ENCODE data around the gene CHAF1A.

CHAF1A gene

DNA sequence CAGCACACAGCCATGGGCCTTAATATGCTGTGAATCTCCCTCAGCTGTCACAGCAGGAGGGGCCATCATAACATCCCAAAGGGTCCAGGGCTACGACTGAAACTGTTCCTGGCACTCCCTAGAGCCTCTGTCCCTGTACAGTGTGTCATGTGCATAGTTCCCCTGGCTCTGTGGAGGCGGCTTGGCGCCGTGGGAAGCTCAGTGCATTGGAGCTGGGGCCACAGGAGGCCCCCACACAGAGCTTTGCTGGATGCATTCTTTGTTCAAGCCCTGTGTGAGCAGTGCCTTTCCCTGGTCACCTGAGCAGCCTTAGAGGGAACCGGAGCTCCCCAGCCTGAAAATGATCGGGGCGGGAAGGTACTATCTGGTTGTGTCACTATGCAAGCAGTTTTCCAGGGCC is 33.8 kb downstream of the CHAF1A start:
- Histone ChIP-seq H3K4me1 (ENCODE audit: control insufficient read depth, insufficient read depth, low read length) (no peaks in the 10 kb centered on the region), H3K9me3 (ENCODE audit: control insufficient read depth, low read length) (no peaks in the 10 kb centered on the region), H3K36me3 (ENCODE audit: control insufficient read depth, insufficient read depth, low read length, severe bottlenecking) (peaks cover 20% of the 10 kb centered on the region), H3K4me3 (ENCODE audit: low read length) (no peak overlapping the region), H3K27me3 (replicated peaks; ENCODE audit: control insufficient read depth, insufficient read depth, low read length) (no peaks in the 10 kb centered on the region), H3K9ac (ENCODE audit: low read length) (no peak overlapping the region)
- DNase-seq (ENCODE audit: low read depth) = no peak

DNA sequence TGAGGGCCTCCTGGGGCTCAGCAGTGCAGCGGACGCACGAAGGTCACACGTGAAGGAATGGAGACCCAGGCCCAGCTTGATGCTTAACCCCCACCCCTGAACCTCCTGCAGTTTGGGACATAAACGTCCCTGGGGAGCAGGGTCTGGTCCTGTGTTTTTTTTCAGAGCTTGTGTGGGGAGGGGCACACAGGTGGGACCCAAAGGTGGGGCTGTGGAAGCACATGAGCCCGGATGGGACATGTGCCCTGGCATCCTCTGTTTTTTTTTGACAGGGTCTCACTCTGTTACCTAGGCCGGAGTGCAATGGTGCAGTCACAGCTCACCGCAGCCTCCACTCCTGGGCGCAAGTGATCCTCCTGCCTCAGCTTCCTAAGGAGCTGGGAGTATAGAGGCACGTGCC is 34.7 kb downstream of the CHAF1A start:
- DNase-seq (ENCODE audit: low read depth) = no peak
- Histone ChIP-seq H3K9ac (ENCODE audit: low read length) (no peak overlapping the region), H3K36me3 (ENCODE audit: control insufficient read depth, insufficient read depth, low read length, severe bottlenecking) (peaks cover 14% of the 10 kb centered on the region), H3K4me1 (ENCODE audit: control insufficient read depth, insufficient read depth, low read length) (no peaks in the 10 kb centered on the region), H3K4me3 (ENCODE audit: low read length) (no peak overlapping the region), H3K27me3 (replicated peaks; ENCODE audit: control insufficient read depth, insufficient read depth, low read length) (no peaks in the 10 kb centered on the region), H3K9me3 (ENCODE audit: control insufficient read depth, low read length) (no peaks in the 10 kb centered on the region)

DNA sequence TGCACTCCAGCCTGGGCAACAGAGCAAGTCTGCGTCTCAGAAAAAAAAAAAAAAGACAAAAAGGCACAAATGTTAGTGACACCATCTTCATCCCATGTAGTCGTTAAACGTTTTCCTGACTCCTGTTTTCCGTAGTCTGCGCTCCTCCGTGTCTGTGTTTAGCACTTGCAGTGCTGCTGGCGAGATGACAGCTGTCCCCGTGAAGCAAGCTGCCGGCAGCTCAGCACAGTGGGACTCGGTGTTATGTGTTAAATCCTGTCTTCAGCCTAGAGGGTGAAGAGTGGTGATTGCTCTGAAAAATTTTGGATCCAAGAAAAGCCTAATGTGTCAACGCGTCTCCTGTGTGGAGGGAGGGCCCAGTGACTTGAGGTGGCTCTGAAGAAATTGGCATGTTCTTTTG is 36.8 kb downstream of the CHAF1A start:
- no peaks in the 10 kb centered on the region for H3K4me1 ChIP-seq (ENCODE audit: control insufficient read depth, insufficient read depth, low read length)
- H3K27me3 ChIP-seq (replicated peaks; ENCODE audit: control insufficient read depth, insufficient read depth, low read length) = no peaks in the 10 kb centered on the region
- H3K9ac ChIP-seq (ENCODE audit: low read length) = no peak overlapping the region
- H3K4me3 ChIP-seq (ENCODE audit: low read length) = no peak overlapping the region
- DNase-seq (ENCODE audit: low read depth) = no peak
- H3K9me3 ChIP-seq (ENCODE audit: control insufficient read depth, low read length) = no peaks in the 10 kb centered on the region
- peaks cover 3% of the 10 kb centered on the region for H3K36me3 ChIP-seq (ENCODE audit: control insufficient read depth, insufficient read depth, low read length, severe bottlenecking)

DNA sequence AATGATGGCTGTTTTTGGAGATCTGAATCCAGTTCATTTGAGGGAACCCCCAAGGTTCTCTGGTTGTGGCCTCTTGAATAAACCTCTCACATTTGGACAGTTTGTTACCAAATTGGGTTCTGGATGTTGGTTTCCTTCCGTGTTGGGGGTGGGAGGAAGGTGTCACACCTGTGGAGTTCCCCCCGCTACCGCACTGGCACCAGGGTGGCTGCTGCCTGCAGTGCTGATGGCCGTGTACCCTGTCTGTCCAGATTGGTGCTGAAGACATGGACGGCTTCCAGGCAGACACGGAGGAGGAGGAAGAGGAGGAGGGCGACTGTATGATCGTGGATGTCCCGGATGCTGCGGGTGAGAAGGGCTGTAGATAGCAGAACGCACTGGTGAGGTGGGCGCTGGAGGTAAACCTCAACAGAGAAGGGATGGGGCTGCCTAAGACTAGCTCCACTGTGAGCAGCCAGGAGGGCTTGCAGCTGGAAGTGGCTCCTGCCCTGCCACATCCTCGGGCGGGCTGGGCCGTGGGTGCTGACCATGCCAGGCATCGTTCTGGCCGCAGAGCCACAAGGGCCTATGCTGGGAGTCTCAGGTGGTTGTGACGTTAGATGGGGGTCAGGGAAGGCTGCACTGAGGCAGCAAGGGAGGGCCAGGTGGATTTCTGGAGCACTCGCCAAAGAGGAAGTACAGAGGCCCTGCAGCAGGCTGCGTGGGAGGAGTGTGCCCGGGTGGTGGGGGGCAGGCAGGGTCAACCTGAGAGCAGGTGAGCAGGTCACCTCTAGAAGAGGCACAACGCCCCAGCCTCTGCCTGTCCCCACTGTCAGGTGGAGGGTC is 39.8 kb downstream of the CHAF1A start:
- no peak for DNase-seq (ENCODE audit: low read depth)
- Histone ChIP-seq H3K27me3 (replicated peaks; ENCODE audit: control insufficient read depth, insufficient read depth, low read length) (no peaks in the 10 kb centered on the region), H3K36me3 (ENCODE audit: control insufficient read depth, insufficient read depth, low read length, severe bottlenecking) (peaks cover 28% of the 10 kb centered on the region), H3K4me1 (ENCODE audit: control insufficient read depth, insufficient read depth, low read length) (peaks cover 12% of the 10 kb centered on the region), H3K4me3 (ENCODE audit: low read length) (no peak overlapping the region), H3K9ac (ENCODE audit: low read length) (no peak overlapping the region), H3K9me3 (ENCODE audit: control insufficient read depth, low read length) (no peaks in the 10 kb centered on the region)

DNA sequence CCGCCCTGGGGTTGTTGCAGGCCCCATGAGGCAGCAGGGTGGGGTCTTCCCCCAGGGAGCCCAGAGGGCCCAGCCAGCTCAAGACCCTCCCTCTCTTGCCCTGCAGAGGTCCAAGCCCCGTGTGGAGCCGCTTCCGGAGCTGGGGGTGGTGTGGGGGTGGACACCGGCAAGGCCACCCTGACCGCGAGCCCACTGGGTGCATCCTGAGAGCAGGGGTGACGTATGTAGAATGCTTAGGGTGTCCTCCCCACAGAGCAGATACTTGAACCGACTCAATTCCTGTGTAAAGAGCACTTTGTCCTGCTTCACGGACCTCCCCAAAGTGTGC is 40.3 kb downstream of the CHAF1A start:
- peaks cover 12% of the 10 kb centered on the region for H3K4me1 ChIP-seq (ENCODE audit: control insufficient read depth, insufficient read depth, low read length)
- H3K9me3 ChIP-seq (ENCODE audit: control insufficient read depth, low read length) = no peaks in the 10 kb centered on the region
- H3K36me3 ChIP-seq (ENCODE audit: control insufficient read depth, insufficient read depth, low read length, severe bottlenecking) = peaks cover 34% of the 10 kb centered on the region
- no peak for DNase-seq (ENCODE audit: low read depth)
- H3K4me3 ChIP-seq (ENCODE audit: low read length) = no peak overlapping the region
- no peak overlapping the region for H3K9ac ChIP-seq (ENCODE audit: low read length)
- H3K27me3 ChIP-seq (replicated peaks; ENCODE audit: control insufficient read depth, insufficient read depth, low read length) = no peaks in the 10 kb centered on the region

DNA sequence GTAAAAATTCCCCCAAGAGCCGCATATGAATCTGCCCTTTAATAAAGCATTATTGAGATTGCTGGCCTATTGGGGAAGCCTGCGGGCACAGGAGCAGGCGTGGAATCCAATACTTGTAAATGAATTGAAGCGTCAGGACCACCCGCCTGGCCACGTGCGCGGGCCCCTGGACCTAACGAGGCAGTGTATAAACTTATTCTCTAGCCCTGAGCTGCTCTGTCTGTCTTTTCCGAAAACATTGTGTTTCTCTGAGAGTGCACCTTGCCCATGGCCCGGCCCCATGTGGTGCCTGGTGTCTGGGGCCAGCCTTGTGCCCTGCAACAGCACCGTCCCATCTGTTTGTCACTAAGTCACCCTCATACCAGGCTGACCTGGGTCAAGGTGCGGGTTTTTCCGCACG is 40.7 kb downstream of the CHAF1A start:
- DNase-seq (ENCODE audit: low read depth) = no peak
- Histone ChIP-seq H3K4me1 (ENCODE audit: control insufficient read depth, insufficient read depth, low read length) (peaks cover 12% of the 10 kb centered on the region), H3K27me3 (replicated peaks; ENCODE audit: control insufficient read depth, insufficient read depth, low read length) (no peaks in the 10 kb centered on the region), H3K9me3 (ENCODE audit: control insufficient read depth, low read length) (no peaks in the 10 kb centered on the region), H3K4me3 (ENCODE audit: low read length) (no peak overlapping the region), H3K36me3 (ENCODE audit: control insufficient read depth, insufficient read depth, low read length, severe bottlenecking) (peaks cover 38% of the 10 kb centered on the region), H3K9ac (ENCODE audit: low read length) (no peak overlapping the region)

DNA sequence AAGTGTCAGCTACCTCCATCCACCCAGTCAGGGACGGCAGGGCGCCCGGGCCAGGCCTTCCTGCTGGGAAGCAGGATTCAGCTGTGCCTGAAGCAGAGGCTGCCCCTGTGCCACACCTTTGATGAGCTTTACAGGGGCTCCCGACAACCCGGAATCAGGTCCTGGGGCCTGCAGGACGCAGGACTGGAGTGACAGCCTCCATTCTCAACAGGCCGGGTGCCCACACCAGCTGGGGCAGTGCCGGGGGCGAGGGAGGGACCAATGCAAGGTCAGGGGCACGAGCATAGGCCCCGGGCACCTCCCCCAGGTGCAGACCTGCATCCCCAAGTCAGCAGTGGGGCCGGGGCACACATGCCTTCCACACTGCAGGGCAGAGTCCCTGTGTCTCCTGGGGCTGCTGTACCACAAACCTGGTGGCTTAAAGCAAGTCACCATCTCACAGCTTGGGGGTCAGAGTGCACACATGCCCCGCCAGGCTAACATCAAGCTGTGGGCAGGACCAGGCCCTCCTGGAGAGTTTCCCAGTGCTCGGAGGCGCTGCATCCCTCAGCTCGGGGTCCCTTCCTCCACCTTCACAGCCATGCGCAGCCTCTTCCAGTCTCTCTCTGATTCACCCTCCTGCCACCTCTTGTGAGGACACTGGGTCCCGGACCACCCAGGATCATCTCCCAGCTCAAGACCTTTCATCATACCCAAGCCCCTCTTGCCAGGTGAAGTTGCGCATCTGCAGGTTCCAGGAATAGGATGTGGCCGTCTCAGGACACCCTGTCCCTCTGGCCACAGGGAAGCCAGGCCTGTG is 41.7 kb downstream of the CHAF1A start:
- Histone ChIP-seq H3K4me3 (ENCODE audit: low read length) (no peak overlapping the region), H3K4me1 (ENCODE audit: control insufficient read depth, insufficient read depth, low read length) (peaks cover 12% of the 10 kb centered on the region), H3K9me3 (ENCODE audit: control insufficient read depth, low read length) (no peaks in the 10 kb centered on the region), H3K36me3 (ENCODE audit: control insufficient read depth, insufficient read depth, low read length, severe bottlenecking) (peaks cover 48% of the 10 kb centered on the region), H3K27me3 (replicated peaks; ENCODE audit: control insufficient read depth, insufficient read depth, low read length) (no peaks in the 10 kb centered on the region), H3K9ac (ENCODE audit: low read length) (no peak overlapping the region)
- DNase-seq (ENCODE audit: low read depth) = no peak

DNA sequence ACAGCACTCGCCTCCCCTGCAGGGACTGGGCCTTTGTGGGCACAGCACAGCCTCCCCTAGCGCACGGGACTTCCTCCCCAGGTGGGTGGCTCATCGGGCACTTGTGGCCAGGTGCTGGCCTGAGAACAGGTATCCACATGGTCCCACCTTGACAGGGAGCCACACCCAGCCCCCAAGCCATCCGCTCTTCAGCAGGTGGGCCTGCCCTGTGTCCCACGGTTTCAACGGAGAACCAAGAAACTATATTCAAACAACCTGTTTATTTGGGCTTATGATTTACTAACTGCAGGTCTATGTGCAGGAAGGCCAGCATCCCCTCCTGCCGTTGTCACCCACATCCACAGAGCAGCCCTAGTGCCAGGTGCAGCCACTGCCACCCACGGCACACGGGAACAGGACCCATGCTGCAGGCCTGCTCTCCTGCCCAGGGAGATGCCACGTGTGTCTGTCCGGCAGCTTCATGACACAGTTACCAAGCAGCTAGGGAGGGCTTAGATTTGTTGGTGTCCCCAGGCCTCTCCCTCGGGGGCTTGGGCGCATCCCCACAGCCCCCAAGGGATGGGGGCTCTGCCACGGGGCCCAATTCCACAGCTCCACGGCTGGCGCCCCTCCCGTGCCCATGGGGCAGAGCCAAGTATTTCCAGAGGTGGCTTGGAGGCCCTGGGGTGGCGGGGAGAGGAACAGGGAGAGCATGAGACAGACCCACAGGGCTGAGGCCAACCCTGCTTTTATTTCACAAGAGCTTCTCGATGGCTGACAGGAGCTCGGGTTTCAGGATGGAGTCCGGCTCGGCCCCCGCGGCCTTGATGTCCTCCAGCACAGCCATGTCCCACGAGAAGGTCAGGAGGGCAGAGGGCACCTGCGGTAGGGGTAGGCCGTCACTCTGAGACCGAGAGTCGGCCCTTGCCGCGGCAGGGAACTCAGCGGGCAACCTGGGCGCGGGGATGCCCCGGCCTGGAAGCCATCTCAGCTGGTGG is 42.6 kb downstream of the CHAF1A start:
- no peaks in the 10 kb centered on the region for H3K27me3 ChIP-seq (replicated peaks; ENCODE audit: control insufficient read depth, insufficient read depth, low read length)
- peaks cover 16% of the 10 kb centered on the region for H3K4me1 ChIP-seq (ENCODE audit: control insufficient read depth, insufficient read depth, low read length)
- no peak overlapping the region for H3K9ac ChIP-seq (ENCODE audit: low read length)
- no peaks in the 10 kb centered on the region for H3K9me3 ChIP-seq (ENCODE audit: control insufficient read depth, low read length)
- peak; percentile 35 for DNase-seq (ENCODE audit: low read depth)
- peaks cover 56% of the 10 kb centered on the region for H3K36me3 ChIP-seq (ENCODE audit: control insufficient read depth, insufficient read depth, low read length, severe bottlenecking)
- no peak overlapping the region for H3K4me3 ChIP-seq (ENCODE audit: low read length)

DNA sequence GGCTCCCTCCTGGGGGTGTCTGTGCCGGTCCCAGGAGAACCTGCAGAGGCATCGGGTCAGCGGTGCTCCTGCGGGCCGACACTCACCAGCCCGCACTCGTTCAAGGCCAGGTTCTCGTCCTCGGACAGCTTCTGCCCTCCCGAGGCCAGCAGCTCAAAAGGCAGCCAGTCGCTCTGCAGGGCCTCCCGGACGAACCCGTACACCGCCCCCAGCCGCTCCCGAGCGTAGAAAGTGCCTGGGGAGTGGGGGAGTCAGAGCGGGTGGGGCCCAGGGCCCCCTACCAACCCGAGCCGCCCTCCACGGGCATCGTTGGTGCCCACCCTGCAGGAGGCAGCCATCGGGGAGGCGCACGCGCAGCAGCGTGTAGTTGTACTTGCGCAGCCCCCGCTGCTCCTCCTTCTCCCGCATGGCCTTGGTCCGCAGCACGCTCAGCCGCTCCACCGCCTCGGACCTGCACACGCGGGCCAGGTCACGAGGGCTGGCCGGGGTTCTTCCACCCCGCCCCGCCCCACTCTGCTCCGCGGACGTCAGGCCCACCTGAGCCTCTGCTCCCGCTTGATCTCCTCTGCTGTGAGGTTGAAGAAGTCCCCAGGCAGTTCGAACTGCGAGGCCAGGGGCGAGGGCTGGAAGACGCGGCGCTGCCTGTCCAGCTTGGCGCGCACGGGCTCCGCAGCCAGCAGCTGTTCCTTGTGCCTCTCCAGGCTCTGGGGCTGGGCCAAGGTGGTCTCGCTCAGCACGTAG is 43.7 kb downstream of the CHAF1A start:
- Histone ChIP-seq H3K27me3 (replicated peaks; ENCODE audit: control insufficient read depth, insufficient read depth, low read length) (no peaks in the 10 kb centered on the region), H3K4me3 (ENCODE audit: low read length) (no peak overlapping the region), H3K36me3 (ENCODE audit: control insufficient read depth, insufficient read depth, low read length, severe bottlenecking) (peaks cover 64% of the 10 kb centered on the region), H3K9ac (ENCODE audit: low read length) (no peak overlapping the region), H3K4me1 (ENCODE audit: control insufficient read depth, insufficient read depth, low read length) (peaks cover 16% of the 10 kb centered on the region), H3K9me3 (ENCODE audit: control insufficient read depth, low read length) (no peaks in the 10 kb centered on the region)
- no peak for DNase-seq (ENCODE audit: low read depth)

DNA sequence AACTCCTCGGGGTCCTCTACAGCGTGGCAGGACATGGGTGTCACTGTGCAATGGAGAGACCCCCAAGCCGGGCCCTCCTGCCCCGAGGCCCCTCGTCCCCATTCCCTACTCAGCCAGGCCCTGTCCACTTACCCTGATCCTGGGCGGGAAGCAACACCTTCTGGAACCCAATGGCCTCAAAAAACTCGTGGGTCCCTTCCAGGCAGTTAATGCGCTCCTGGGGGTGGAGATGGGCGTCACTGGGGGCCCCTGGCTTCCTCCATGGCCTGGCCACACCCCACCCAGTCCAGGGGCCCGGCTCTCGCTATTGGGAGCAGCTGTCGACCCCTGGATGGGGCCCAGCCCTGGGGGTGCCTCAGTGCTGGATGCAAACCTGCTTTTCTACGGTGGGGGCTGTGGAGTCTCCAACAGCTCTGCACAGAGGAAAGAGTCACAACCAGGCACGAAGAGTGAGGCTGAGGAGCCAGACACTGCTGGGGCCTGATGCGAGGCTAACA is 44.3 kb downstream of the CHAF1A start:
- no peak for DNase-seq (ENCODE audit: low read depth)
- no peaks in the 10 kb centered on the region for H3K9me3 ChIP-seq (ENCODE audit: control insufficient read depth, low read length)
- H3K27me3 ChIP-seq (replicated peaks; ENCODE audit: control insufficient read depth, insufficient read depth, low read length) = no peaks in the 10 kb centered on the region
- H3K36me3 ChIP-seq (ENCODE audit: control insufficient read depth, insufficient read depth, low read length, severe bottlenecking) = peaks cover 69% of the 10 kb centered on the region
- H3K4me1 ChIP-seq (ENCODE audit: control insufficient read depth, insufficient read depth, low read length) = peaks cover 16% of the 10 kb centered on the region
- no peak overlapping the region for H3K9ac ChIP-seq (ENCODE audit: low read length)
- no peak overlapping the region for H3K4me3 ChIP-seq (ENCODE audit: low read length)

Data from adipocyte (in vitro differentiated cells).